Type B pancreatic cell (in vitro differentiated cells): Measurements from ENCODE around the gene IWS1. TPM values are rescaled to one million over a fixed set of nuclear protein-coding genes. Genes with fewer than 3 reads are reported as not detected.

ENCODE experiments used
- DNase-seq: peaks from one replicate; pipeline ENCODE4 v3.0.0; 2021; ENCODE audit warnings: mixed read lengths; ENCODE audit not compliant: unreplicated experiment; ENCODE audit errors: extremely low spot score
- H3K27ac Mint-ChIP-seq: 2 replicates; pipeline ENCODE4 v1.8.0; 2021; ENCODE audit warnings: mild to moderate bottlenecking, mixed read lengths
- H3K27me3 Mint-ChIP-seq: 2 replicates; pipeline ENCODE4 v1.8.0; 2021; ENCODE audit warnings: mixed read lengths
- H3K36me3 Mint-ChIP-seq: 2 replicates; pipeline ENCODE4 v1.8.0; 2021; ENCODE audit warnings: mixed read lengths
- H3K4me1 Mint-ChIP-seq: one replicate; pipeline ENCODE4 v1.8.0; 2021; ENCODE audit warnings: mixed read lengths; ENCODE audit not compliant: unreplicated experiment
- H3K4me3 Mint-ChIP-seq: 2 replicates; pipeline ENCODE4 v1.8.0; 2021; ENCODE audit warnings: mild to moderate bottlenecking, mixed read lengths
- H3K9me3 Mint-ChIP-seq: 2 replicates; pipeline ENCODE4 v1.8.0; 2021; ENCODE audit warnings: mixed read lengths
- CTCF ChIP-seq: fragments of 200-600 bp; sonication (generic); conservative IDR thresholded peaks from 2 replicates; pipeline ENCODE4 v1.5.0; 2021; ENCODE audit warnings: antibody characterized with exemption, mild to moderate bottlenecking
- total RNA-seq: library from RNA; stranded (reverse); gene quantifications from 2 replicates; pipeline ENCODE4 v1.2.1, GENCODE V29; 2021; ENCODE audit warnings: low replicate concordance

The IWS1 gene
- total RNA-seq, 1 donor from 2014 or later, result 45.3 TPM

- peak overlapping the region; percentile 56 for H3K4me3 Mint-ChIP-seq
- peaks cover 13% of the 10 kb centered on the region for H3K4me1 Mint-ChIP-seq
- peak overlapping the region; percentile 57 for H3K27ac Mint-ChIP-seq
- peaks cover 13% of the 10 kb centered on the region for H3K36me3 Mint-ChIP-seq
- no peak for TF ChIP-seq CTCF
- no peak for DNase-seq
- H3K27me3 Mint-ChIP-seq, result no peaks in the 10 kb centered on the region
- H3K9me3 Mint-ChIP-seq, result no peaks in the 10 kb centered on the region
These were observed 2.9 kb downstream of the IWS1 start for GRCh38 chr2:127523269-127523939.

DNA sequence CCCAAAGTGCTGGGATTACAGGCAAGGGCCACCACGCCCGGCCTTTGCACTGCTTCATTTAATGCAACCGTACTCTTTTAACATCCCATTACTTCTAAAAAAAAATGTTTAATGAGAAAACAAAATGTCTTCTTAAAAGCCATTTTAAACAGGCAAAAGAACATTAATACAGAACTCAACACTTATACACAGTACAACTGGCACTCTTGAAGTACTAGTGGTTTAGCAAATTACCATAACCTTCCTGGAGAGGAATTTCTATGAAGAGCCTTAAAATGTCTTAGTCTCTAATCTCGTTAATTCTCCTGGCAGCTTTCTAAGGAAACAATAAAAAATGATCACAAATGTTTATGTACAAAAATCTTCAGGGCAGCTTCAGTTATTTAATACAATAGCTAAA, 5.9 kb downstream of the IWS1 start:
- H3K4me3 Mint-ChIP-seq, result no peak overlapping the region
- H3K27ac Mint-ChIP-seq, result no peak overlapping the region
- peaks cover 37% of the 10 kb centered on the region for H3K36me3 Mint-ChIP-seq
- no peaks in the 10 kb centered on the region for H3K27me3 Mint-ChIP-seq
- TF ChIP-seq CTCF, result no peak
- peaks cover 17% of the 10 kb centered on the region for H3K4me1 Mint-ChIP-seq
- H3K9me3 Mint-ChIP-seq, result no peaks in the 10 kb centered on the region
- no peak for DNase-seq

GRCh38 chr2:127517465-127517864, 8.8 kb downstream of the IWS1 start:
- Mint-ChIP-seq H3K27me3 (no peaks in the 10 kb centered on the region), H3K36me3 (peaks cover 40% of the 10 kb centered on the region), H3K4me3 (no peak overlapping the region), H3K4me1 (peaks cover 24% of the 10 kb centered on the region), H3K9me3 (no peaks in the 10 kb centered on the region), H3K27ac (peak overlapping the region; percentile 3)
- no peak for TF ChIP-seq CTCF
- DNase-seq, result no peak

GRCh38 chr2:127516041-127516762, 10.1 kb downstream of the IWS1 start:
- no peak for DNase-seq
- Mint-ChIP-seq H3K9me3 (no peaks in the 10 kb centered on the region), H3K36me3 (peaks cover 35% of the 10 kb centered on the region), H3K4me3 (no peak overlapping the region), H3K27me3 (no peaks in the 10 kb centered on the region), H3K4me1 (peaks cover 24% of the 10 kb centered on the region), H3K27ac (no peak overlapping the region)
- no peak for TF ChIP-seq CTCF

DNA sequence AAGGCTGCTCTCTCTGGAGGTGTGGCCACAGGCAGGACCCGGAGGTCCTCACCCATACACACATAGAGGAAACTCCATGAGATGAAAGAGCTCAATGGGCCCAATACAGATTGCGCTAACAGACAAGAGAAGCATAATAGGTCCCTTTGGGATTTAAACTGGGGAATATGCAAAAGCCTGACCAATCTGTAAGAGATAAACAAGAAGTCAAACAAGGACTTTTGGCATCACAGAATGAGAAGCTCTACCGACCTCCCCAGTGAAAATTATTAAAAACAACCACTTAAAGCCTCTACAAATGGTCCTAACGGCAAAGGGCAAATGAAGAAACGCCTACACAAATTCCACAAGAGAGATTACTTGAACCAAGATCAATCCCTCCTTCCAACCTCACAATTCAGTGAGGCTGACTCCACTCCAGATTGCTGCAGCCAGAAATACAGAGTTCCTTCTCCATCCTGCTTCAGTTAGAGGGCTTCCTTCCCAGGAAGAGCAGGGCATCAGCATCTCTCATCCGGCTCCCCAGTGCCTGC, 10.8 kb downstream of the IWS1 start:
- peaks cover 25% of the 10 kb centered on the region for H3K4me1 Mint-ChIP-seq
- H3K27ac Mint-ChIP-seq, result no peak overlapping the region
- no peak for DNase-seq

More for the DNA sequence above, 10.8 kb downstream of the IWS1 start:
- Mint-ChIP-seq H3K9me3 (no peaks in the 10 kb centered on the region), H3K4me3 (no peak overlapping the region), H3K27me3 (no peaks in the 10 kb centered on the region), H3K36me3 (peaks cover 31% of the 10 kb centered on the region)
- no peak for TF ChIP-seq CTCF
